ENCODE measurements around the gene CD22.

- TF ChIP-seq EZH2 (IDR thresholded peaks at IDR 0.05; ENCODE audit: low read length, missing control alignments) = no peak
- TF ChIP-seq CTCF (conservative IDR thresholded peaks at IDR 0.05 in 1 of 2, IDR thresholded peaks at IDR 0.05 in 1 of 2; ENCODE audit: low read depth in 1 of 2, low read length in 2 of 2) = no peak
Observed at GRCh38 chr19:35309481-35310279, 19.3 kb upstream of the CD22 start.

Data from fibroblast of lung (primary cell).